ENCODE data around the gene LGALS1. TPM values are rescaled to one million over a fixed set of nuclear protein-coding genes. Genes with fewer than 3 reads are reported as not detected.
"Not testable (repeated sequence)": the region's sequence is repeated elsewhere in the genome, so short reads cannot be mapped to it uniquely, and the experiment has no call there.

Gene LGALS1
- total RNA-seq, 1 donor from 2014 or later, result 0.81 TPM

- no peak for TF ChIP-seq CTCF (IDR thresholded peaks at IDR 0.05; ENCODE audit: unreplicated experiment)
- Mint-ChIP-seq H3K27ac (peak within 1 kb of the TSS; percentile 94), H3K36me3 (ENCODE audit: insufficient read depth) (peaks cover 2% of the 10 kb centered on the region), H3K4me3 (ENCODE audit: low read depth) (peak within 1 kb of the TSS; percentile 95), H3K4me1 (ENCODE audit: low read depth) (peaks cover 12% of the 10 kb centered on the region), H3K9me3 (ENCODE audit: low read depth) (no peaks in the 10 kb centered on the region), H3K27me3 (no peaks in the 10 kb centered on the region)
- DNase-seq (ENCODE audit: low spot score, unreplicated experiment), result peak; percentile 46
Measured at GRCh38 chr22:37686002-37686982, 10.9 kb downstream of the LGALS1 start, which contains the start of gene NOL12. Gene NOL12 (plus strand): TSS chr22:37686343. CDS start chr22:37686393, 50 bp downstream.

DNA sequence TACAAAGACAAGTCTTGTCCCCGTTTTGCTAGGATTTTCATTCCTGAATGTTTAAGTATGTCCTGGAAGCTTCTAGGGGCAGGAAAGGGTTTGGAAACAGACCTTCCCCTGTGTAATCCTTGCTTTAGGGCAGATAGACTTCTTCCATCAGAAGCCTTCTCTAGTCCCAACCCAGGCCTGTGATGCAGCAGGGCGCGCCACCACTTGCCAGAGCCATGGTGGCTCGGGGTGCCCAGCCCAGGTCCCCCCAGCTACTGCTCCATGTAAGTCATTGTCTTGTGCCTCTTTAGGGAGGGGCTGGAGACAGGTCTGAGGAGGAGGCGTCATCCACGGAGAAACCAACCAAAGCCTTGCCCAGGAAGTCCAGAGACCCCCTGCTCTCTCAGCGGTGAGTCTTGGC, 15.0 kb downstream of the LGALS1 start:
- no peak overlapping the region for H3K4me3 Mint-ChIP-seq (ENCODE audit: low read depth)
- H3K9me3 Mint-ChIP-seq (ENCODE audit: low read depth), result no peaks in the 10 kb centered on the region
- no peak for DNase-seq (ENCODE audit: low spot score, unreplicated experiment)
- no peak for TF ChIP-seq CTCF (IDR thresholded peaks at IDR 0.05; ENCODE audit: unreplicated experiment)
- no peaks in the 10 kb centered on the region for H3K27me3 Mint-ChIP-seq
- H3K36me3 Mint-ChIP-seq (ENCODE audit: insufficient read depth), result peaks cover 7% of the 10 kb centered on the region
- no peak overlapping the region for H3K27ac Mint-ChIP-seq
- peaks cover 12% of the 10 kb centered on the region for H3K4me1 Mint-ChIP-seq (ENCODE audit: low read depth)

DNA sequence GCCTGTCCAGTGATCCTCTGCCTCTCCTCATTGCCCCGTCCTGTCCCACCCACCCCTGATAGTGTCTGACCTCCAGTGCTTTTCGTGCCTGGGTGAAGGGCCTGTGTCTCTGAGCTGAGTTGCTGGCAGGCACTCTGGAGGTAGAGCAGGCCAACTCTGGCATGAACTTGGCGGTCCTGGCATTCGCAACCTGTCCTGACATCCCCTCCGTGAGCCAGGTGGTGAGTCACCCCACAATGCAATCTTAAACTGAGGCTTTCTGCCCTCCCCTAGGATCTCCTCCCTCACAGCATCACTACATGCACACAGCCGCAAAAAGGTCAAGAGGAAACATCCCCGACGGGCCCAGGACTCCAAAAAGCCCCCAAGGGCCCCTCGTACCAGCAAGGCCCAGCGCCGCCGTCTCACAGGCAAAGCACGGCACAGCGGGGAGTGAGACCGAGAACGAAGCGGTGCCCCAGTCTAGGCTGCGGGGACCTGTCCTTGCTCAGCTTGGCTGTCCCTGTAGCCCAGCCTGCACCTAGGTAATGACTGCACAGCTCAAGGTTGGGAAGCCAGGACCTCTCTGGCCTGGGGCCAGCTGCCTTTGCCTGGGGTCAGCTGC, 15.6 kb downstream of the LGALS1 start:
- no peak overlapping the region for H3K4me3 Mint-ChIP-seq (ENCODE audit: low read depth)

DNA sequence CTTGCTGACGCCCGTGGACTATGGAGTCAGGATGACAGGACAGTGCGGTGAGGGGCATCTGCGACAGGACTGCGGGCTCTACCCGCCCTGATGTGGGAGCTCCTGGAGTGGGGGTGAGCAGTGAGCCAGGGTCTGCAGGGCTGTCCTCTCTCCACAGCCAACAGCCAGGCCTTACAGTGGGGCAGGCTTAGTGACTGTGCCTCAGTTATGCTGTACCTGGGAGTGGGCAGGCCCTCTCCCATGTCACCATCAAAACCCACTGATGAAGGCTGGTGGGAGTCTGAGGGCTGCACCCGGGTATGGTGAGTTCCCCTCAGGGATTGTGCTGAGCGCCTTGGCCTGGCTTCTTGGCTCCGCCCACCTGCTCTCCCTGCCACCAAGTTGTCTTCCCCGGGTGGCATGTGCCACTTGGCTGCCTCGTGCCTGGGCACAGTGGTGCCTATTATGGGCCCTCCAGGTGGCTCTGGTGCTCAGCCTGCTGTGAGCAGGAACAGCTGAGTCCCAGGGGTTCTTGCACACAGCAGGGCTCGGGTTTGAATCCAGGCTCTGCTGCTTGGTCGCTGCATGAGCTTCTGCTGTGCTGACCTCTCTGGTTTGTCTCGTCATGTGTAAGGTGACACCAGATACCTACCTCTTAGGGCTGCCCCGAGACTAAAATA, 17.3 kb downstream of the LGALS1 start:
- no peaks in the 10 kb centered on the region for H3K27me3 Mint-ChIP-seq

More for the DNA sequence above, 15.6 kb downstream of the LGALS1 start:
- no peaks in the 10 kb centered on the region for H3K9me3 Mint-ChIP-seq (ENCODE audit: low read depth)
- no peak for DNase-seq (ENCODE audit: low spot score, unreplicated experiment)
- peaks cover 11% of the 10 kb centered on the region for H3K4me1 Mint-ChIP-seq (ENCODE audit: low read depth)
- H3K27ac Mint-ChIP-seq, result no peak overlapping the region
- peaks cover 7% of the 10 kb centered on the region for H3K36me3 Mint-ChIP-seq (ENCODE audit: insufficient read depth)
- no peaks in the 10 kb centered on the region for H3K27me3 Mint-ChIP-seq
- TF ChIP-seq CTCF (IDR thresholded peaks at IDR 0.05; ENCODE audit: unreplicated experiment), result no peak

GRCh38 chr22:37694131-37694530, 18.7 kb downstream of the LGALS1 start:
- not testable (repeated sequence) for H3K9me3 Mint-ChIP-seq (ENCODE audit: low read depth); H3K4me1 Mint-ChIP-seq (ENCODE audit: low read depth); H3K4me3 Mint-ChIP-seq (ENCODE audit: low read depth); DNase-seq (ENCODE audit: low spot score, unreplicated experiment); H3K36me3 Mint-ChIP-seq (ENCODE audit: insufficient read depth); H3K27ac Mint-ChIP-seq; H3K27me3 Mint-ChIP-seq

More for the DNA sequence above, 17.3 kb downstream of the LGALS1 start:
- no peaks in the 10 kb centered on the region for H3K9me3 Mint-ChIP-seq (ENCODE audit: low read depth)
- H3K4me1 Mint-ChIP-seq (ENCODE audit: low read depth), result peaks cover 7% of the 10 kb centered on the region
- H3K4me3 Mint-ChIP-seq (ENCODE audit: low read depth), result no peak overlapping the region
- TF ChIP-seq CTCF (IDR thresholded peaks at IDR 0.05; ENCODE audit: unreplicated experiment), result no peak
- H3K27ac Mint-ChIP-seq, result no peak overlapping the region
- no peak for DNase-seq (ENCODE audit: low spot score, unreplicated experiment)
- peaks cover 7% of the 10 kb centered on the region for H3K36me3 Mint-ChIP-seq (ENCODE audit: insufficient read depth)

DNA sequence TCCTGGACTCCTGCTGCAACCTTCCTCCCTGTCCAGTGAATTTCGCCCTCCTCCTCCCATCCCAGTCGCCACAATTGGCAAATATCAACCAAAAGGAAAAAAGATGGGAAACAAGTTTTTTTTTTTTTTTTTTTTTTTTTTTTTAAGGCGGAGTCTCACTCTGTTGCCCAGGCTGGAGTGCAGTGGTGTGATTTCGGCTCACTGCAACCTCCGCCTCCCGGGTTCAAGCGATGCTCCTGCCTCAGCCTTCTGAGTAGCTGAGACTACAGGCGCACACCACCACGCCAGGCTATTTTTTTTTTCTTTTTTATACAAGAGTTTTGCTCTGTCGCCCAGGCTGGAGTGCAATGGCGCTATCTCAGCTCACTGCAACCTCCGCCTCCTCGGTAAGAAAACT, 20.8 kb downstream of the LGALS1 start:
- peak overlapping the region; percentile 88 for H3K4me3 Mint-ChIP-seq (ENCODE audit: low read depth)
- not testable (repeated sequence) for H3K9me3 Mint-ChIP-seq (ENCODE audit: low read depth); H3K36me3 Mint-ChIP-seq (ENCODE audit: insufficient read depth); H3K4me1 Mint-ChIP-seq (ENCODE audit: low read depth); H3K27me3 Mint-ChIP-seq; DNase-seq (ENCODE audit: low spot score, unreplicated experiment)
- peak overlapping the region; percentile 26 for H3K27ac Mint-ChIP-seq

Measured in progenitor cell of endocrine pancreas (in vitro differentiated cells).